KMS-11 (cell line): ENCODE data around the gene CLN3.

Experiments used
- H2AFZ ChIP-seq: fragments of 200-600 bp; sonication (generic); 2 replicates; pipeline ENCODE4 v1.6.1; 2016; ENCODE audit warnings: antibody characterized with exemption, mixed run types, low read depth
- H3K27ac ChIP-seq: fragments of 200-600 bp; sonication (generic); 2 replicates; pipeline ENCODE4 v1.6.1; 2016; ENCODE audit warnings: mild to moderate bottlenecking, mixed run types
- H3K27me3 ChIP-seq: fragments of 200-600 bp; sonication (generic); 2 replicates; pipeline ENCODE4 v1.6.1; 2017; ENCODE audit warnings: mild to moderate bottlenecking, low read depth, mixed run types, moderate library complexity; ENCODE audit not compliant: insufficient read depth
- H3K36me3 ChIP-seq: fragments of 200-600 bp; sonication (generic); 2 replicates; pipeline ENCODE4 v1.6.1; 2017; ENCODE audit warnings: mild to moderate bottlenecking, mixed run types; ENCODE audit not compliant: insufficient read depth
- H3K4me1 ChIP-seq: fragments of 200-600 bp; sonication (generic); 2 replicates; pipeline ENCODE4 v1.6.1; 2016; ENCODE audit warnings: mild to moderate bottlenecking, low read depth, mixed run types; ENCODE audit not compliant: poor library complexity, severe bottlenecking
- H3K4me2 ChIP-seq: fragments of 200-600 bp; sonication (generic); 2 replicates; pipeline ENCODE4 v1.7.0; 2016; ENCODE audit warnings: mild to moderate bottlenecking, mixed run types
- H3K4me3 ChIP-seq: fragments of 200-600 bp; sonication (generic); IDR thresholded peaks from 2 replicates; pipeline ENCODE4 v1.6.1; 2017; ENCODE audit warnings: low read depth, low read length, mixed read lengths; ENCODE audit not compliant: insufficient read depth
- H3K79me2 ChIP-seq: fragments of 200-600 bp; sonication (generic); 2 replicates; pipeline ENCODE4 v1.6.1; 2016; ENCODE audit warnings: low read depth, mixed run types; ENCODE audit not compliant: insufficient read depth
- H3K9ac ChIP-seq: fragments of 200-600 bp; sonication (generic); 2 replicates; pipeline ENCODE4 v1.6.1; 2016; ENCODE audit warnings: mild to moderate bottlenecking, mixed run types
- H4K20me1 ChIP-seq: fragments of 200-600 bp; sonication (generic); 2 replicates; pipeline ENCODE4 v1.6.1; 2016; ENCODE audit warnings: mild to moderate bottlenecking, mixed run types; ENCODE audit not compliant: insufficient read depth
- TF ChIP-seq, protein P1 (sequence below): fragments of 200-600 bp; sonication (generic); conservative IDR thresholded peaks from 2 replicates; pipeline ENCODE4 v1.6.1; 2017; ENCODE audit warnings: low read depth, mild to moderate bottlenecking, antibody characterized with exemption, low read length, moderate library complexity, mixed read lengths

Gene CLN3

DNA sequence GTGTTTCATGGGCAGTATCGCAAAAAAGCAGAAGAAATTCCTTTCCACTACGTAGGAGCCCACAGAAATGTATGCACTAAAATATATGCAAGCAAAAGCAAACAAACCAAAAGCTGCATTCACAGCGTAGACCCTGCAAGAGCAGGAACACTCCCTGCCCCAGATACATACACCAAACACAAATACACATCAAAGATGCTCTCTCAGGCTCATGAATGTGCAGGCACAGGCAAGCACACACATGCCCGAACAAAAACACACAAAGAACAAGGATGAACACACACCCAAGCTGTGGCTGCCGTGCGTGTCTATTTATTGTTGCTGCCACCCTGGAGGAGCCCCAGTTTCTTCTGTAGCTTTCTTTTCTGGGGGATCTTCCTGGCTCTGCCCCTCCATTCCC lies 45.2 kb upstream of the CLN3 start:
- H3K36me3 ChIP-seq: no peaks in the 10 kb centered on the region
- TF ChIP-seq, protein P1, sequence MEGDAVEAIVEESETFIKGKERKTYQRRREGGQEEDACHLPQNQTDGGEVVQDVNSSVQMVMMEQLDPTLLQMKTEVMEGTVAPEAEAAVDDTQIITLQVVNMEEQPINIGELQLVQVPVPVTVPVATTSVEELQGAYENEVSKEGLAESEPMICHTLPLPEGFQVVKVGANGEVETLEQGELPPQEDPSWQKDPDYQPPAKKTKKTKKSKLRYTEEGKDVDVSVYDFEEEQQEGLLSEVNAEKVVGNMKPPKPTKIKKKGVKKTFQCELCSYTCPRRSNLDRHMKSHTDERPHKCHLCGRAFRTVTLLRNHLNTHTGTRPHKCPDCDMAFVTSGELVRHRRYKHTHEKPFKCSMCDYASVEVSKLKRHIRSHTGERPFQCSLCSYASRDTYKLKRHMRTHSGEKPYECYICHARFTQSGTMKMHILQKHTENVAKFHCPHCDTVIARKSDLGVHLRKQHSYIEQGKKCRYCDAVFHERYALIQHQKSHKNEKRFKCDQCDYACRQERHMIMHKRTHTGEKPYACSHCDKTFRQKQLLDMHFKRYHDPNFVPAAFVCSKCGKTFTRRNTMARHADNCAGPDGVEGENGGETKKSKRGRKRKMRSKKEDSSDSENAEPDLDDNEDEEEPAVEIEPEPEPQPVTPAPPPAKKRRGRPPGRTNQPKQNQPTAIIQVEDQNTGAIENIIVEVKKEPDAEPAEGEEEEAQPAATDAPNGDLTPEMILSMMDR: no peak
- H3K4me1 ChIP-seq: peaks cover 8% of the 10 kb centered on the region
- no peaks in the 10 kb centered on the region for H3K27me3 ChIP-seq
- no peak overlapping the region for H3K9ac ChIP-seq
- no peak overlapping the region for H2AFZ ChIP-seq
- no peak overlapping the region for H3K4me2 ChIP-seq
- no peak overlapping the region for H3K4me3 ChIP-seq
- H3K79me2 ChIP-seq: no peaks in the 10 kb centered on the region
- H4K20me1 ChIP-seq: no peaks in the 10 kb centered on the region
- H3K27ac ChIP-seq: no peak overlapping the region

DNA sequence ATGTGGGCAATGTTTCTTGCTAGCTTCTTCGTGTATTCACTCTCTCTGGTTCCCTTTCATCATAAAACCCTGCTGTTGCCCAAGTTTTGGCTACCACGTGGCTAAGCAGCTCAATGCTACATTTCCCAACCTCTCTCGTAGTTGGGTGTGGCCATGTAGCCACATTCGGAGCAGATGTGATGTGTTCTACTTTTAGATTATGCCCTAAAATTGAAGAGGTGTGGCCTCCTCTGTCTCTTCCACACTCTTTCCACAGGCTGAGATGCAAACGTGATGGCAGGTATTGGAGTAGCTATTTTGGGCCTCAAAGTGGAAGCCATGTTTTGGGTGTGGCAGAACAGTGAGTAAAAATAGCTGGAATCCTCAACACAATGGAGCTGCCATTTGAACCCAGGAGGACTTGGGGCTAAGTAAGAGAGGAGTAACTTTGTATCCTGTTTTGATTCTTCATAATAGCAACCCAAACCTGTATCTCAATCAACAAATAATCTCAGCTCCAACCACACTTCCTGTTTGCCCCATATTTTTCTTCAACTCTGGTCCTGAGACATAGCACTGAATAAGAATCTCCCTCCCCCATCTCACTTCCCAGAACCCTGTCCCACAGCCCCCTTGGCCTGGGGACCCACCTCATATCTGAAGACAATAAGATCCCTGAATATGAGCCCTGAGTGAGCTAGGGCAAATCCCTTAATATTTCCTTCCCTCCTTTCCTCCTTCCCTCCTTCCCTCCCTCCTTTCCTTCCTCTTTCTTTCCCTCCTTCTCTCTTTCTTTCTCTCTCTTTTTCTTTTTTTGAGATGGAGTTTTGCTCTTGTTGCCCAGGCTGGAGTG lies 42.9 kb upstream of the CLN3 start:
- peak overlapping the region; percentile 36; the same call in 1 of the 2 replicates for H2AFZ ChIP-seq
- TF ChIP-seq, protein P1: no peak
- no peaks in the 10 kb centered on the region for H3K36me3 ChIP-seq
- no peak overlapping the region for H3K4me3 ChIP-seq
- H3K27ac ChIP-seq: no peak overlapping the region
- no peaks in the 10 kb centered on the region for H4K20me1 ChIP-seq
- H3K79me2 ChIP-seq: no peaks in the 10 kb centered on the region
- H3K4me2 ChIP-seq: no peak overlapping the region
- H3K9ac ChIP-seq: no peak overlapping the region
- H3K4me1 ChIP-seq: peaks cover 8% of the 10 kb centered on the region
- no peaks in the 10 kb centered on the region for H3K27me3 ChIP-seq

- Histone ChIP-seq H3K4me1 (peaks cover 8% of the 10 kb centered on the region), H3K27ac (no peak overlapping the region), H3K27me3 (no peaks in the 10 kb centered on the region), H3K79me2 (no peaks in the 10 kb centered on the region), H3K4me2 (no peak overlapping the region), H3K9ac (no peak overlapping the region), H4K20me1 (no peaks in the 10 kb centered on the region), H2AFZ (no peak overlapping the region), H3K36me3 (no peaks in the 10 kb centered on the region), H3K4me3 (no peak overlapping the region)
- TF ChIP-seq, protein P1: no peak
Measured at GRCh38 chr16:28532940-28533647, 41.2 kb upstream of the CLN3 start.

DNA sequence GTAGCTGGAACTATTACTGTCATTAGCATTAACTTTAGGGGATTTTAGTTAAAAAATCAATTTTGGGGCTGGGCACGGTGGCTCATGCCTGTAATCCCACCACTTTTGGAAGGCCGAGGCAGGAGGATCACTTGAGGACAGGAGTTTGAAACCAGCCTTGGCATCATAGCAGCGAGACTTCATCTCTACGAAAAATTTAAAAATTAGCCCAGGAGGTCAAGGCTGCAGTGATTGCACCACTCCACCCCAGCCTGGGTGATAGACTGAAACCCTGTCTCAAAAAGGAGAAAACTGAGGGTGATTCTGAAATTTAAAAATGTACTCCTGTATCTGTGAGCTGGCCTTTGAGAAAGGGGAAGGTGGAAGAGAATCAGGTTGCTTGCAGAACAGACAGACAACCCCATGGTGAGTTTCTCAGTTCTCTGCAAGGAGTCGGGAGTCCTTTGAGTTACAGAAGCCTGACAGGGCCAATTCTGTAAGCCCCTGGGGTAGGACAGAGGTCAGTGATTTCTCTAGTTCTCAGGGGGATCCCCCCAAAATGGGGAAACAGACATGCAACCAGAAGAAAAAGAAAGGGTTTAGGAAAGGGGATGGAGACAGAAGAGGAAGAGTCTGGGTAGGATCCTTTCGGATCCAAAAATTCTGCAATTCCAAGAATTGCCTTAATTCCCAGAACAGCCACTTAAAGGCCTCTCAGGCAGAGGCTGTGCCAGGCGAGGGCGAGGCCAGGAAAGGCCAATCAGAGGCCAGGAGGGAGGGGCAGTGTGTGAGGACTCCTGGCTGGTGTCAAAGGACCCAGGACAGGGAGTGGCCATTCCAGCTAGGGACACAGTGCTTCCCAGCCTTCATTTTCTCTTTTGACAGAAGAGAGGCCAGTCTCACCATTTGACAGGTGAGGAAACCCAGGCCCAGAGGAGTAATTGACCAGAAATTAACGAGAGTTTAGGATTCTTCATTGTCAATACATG lies 40.2 kb upstream of the CLN3 start:
- TF ChIP-seq, protein P1: no peak
- peaks cover 8% of the 10 kb centered on the region for H3K4me1 ChIP-seq
- no peaks in the 10 kb centered on the region for H3K27me3 ChIP-seq
- no peak overlapping the region for H2AFZ ChIP-seq
- H3K4me3 ChIP-seq: no peak overlapping the region
- H3K9ac ChIP-seq: no peak overlapping the region
- H3K27ac ChIP-seq: no peak overlapping the region
- H3K79me2 ChIP-seq: no peaks in the 10 kb centered on the region
- H3K36me3 ChIP-seq: no peaks in the 10 kb centered on the region
- no peak overlapping the region for H3K4me2 ChIP-seq
- H4K20me1 ChIP-seq: no peaks in the 10 kb centered on the region
